GM12878 (cell line): ENCODE results near the gene SPTAN1. TPM values are rescaled to one million over a fixed set of nuclear protein-coding genes. Genes with fewer than 3 reads are reported as not detected.

Source experiments
- BHLHE40 ChIP-seq, 2 experiments: fragments of 450-650 bp in 1 of 2; IDR thresholded peaks; 2 replicates each; pipeline ENCODE4 v1.6.1; 2011 to 2017; ENCODE audit warnings: low read depth in 2 of 2, borderline replicate concordance in 1 of 2, improper control_type of control experiment in 1 of 2, low read length in 1 of 2, mild to moderate bottlenecking in 1 of 2
- DPF2 ChIP-seq: fragments of 450-650 bp; IDR thresholded peaks from 2 replicates; pipeline ENCODE4 v1.6.1; 2017; ENCODE audit warnings: mild to moderate bottlenecking
- E2F4 ChIP-seq: IDR thresholded peaks from 2 replicates; pipeline ENCODE4 v1.6.1; 2012; ENCODE audit warnings: low read depth, low read length, improper control_type of control experiment
- EGR1 ChIP-seq, 2 experiments: IDR thresholded peaks; 1 replicate in 1 of 2; 2 replicates in 1 of 2; pipeline ENCODE4 v1.6.1; 2011 to 2012; ENCODE audit warnings: low read depth in 2 of 2, low read length in 2 of 2, borderline replicate concordance in 1 of 2, mild to moderate bottlenecking in 1 of 2, moderate library complexity in 1 of 2
- EP300 ChIP-seq, 2 experiments: fragments of 150-350 bp in 1 of 2; IDR thresholded peaks; 2 replicates each; pipeline ENCODE4 v1.6.1; 2011 to 2012; ENCODE audit warnings: low read depth in 2 of 2, low read length in 2 of 2, borderline replicate concordance in 1 of 2, improper control_type of control experiment in 1 of 2, inconsistent platforms in 1 of 2; ENCODE audit not compliant: control insufficient read depth in 1 of 2
- ESRRA ChIP-seq: IDR thresholded peaks from 2 replicates; pipeline ENCODE4 v1.6.1; 2012; ENCODE audit warnings: mild to moderate bottlenecking, low read length, improper control_type of control experiment
- GATAD2B ChIP-seq: fragments of 450-650 bp; conservative IDR thresholded peaks from 2 replicates; pipeline ENCODE4 v1.6.1; 2017; ENCODE audit warnings: low read depth, mild to moderate bottlenecking, moderate library complexity
- HSF1 ChIP-seq: fragments of 150-350 bp; IDR thresholded peaks from 2 replicates; pipeline ENCODE4 v1.6.1; 2014; ENCODE audit warnings: mild to moderate bottlenecking, low read depth, low read length
- IRF3 ChIP-seq: fragments of 450-650 bp; IDR thresholded peaks from 2 replicates; pipeline ENCODE4 v1.6.1; 2014; ENCODE audit warnings: mild to moderate bottlenecking
- MXI1 ChIP-seq: fragments of 150-350 bp; IDR thresholded peaks from 2 replicates; pipeline ENCODE4 v1.6.1; 2011; ENCODE audit warnings: low read depth, mild to moderate bottlenecking, inconsistent platforms, low read length, improper control_type of control experiment
- NR2F1 ChIP-seq: fragments of 450-650 bp; conservative IDR thresholded peaks from 2 replicates; pipeline ENCODE4 v1.6.1; 2017; ENCODE audit warnings: mild to moderate bottlenecking
- PML ChIP-seq: IDR thresholded peaks from 2 replicates; pipeline ENCODE4 v1.6.1; 2012; ENCODE audit warnings: low read length, inconsistent platforms
- POLR2AphosphoS2 ChIP-seq: IDR thresholded peaks from 2 replicates; pipeline ENCODE4 v1.6.1; 2011; ENCODE audit warnings: low read depth, mild to moderate bottlenecking, low read length, improper control_type of control experiment, moderate library complexity
- POLR2AphosphoS5 ChIP-seq: IDR thresholded peaks from 2 replicates; pipeline ENCODE4 v1.6.1; 2011; ENCODE audit warnings: mild to moderate bottlenecking, low read length, inconsistent platforms
- POU2F2 ChIP-seq: IDR thresholded peaks from 3 replicates; pipeline ENCODE4 v1.6.1; 2011; ENCODE audit warnings: low read depth, mild to moderate bottlenecking, low read length, borderline replicate concordance
- TCF12 ChIP-seq: IDR thresholded peaks from 2 replicates; pipeline ENCODE4 v1.6.1; 2011; ENCODE audit warnings: low read depth, mild to moderate bottlenecking, low read length
- TCF3 ChIP-seq: IDR thresholded peaks from 2 replicates; pipeline ENCODE4 v1.6.1; 2012; ENCODE audit warnings: low read depth, mild to moderate bottlenecking, low read length, borderline replicate concordance; ENCODE audit not compliant: insufficient read depth
- YBX1 ChIP-seq: fragments of 450-650 bp; IDR thresholded peaks from 2 replicates; pipeline ENCODE4 v1.6.1; 2016; ENCODE audit warnings: antibody characterized with exemption
- ZNF207 ChIP-seq: fragments of 450-650 bp; IDR thresholded peaks from 2 replicates; pipeline ENCODE4 v1.6.1; 2014; ENCODE audit warnings: antibody characterized with exemption, mild to moderate bottlenecking, borderline replicate concordance
- ZNF384 ChIP-seq: IDR thresholded peaks from 2 replicates; pipeline ENCODE4 v1.6.1; 2012; ENCODE audit warnings: low read depth, mild to moderate bottlenecking, low read length, improper control_type of control experiment, borderline replicate concordance
- polyA plus RNA-seq, 11 experiments: library from polyadenylated mRNA; depleted of rRNA in 4 of 11; unstranded in 6 of 11; stranded (reverse) in 5 of 11; fragments of >200 nt; fragmentation: Nextera tagmentation in 4 of 11; fragmentation: Illumina TruSeq in 1 of 11; extraction: Ambion mirVana in 4 of 11; extraction: Trizol in 1 of 11; gene quantifications; 1 replicate in 1 of 11; 2 replicates in 10 of 11; pipeline versions ENCODE4 v1.2.1 to v1.2.3, GENCODE V29; 2011 to 2016; ENCODE audit warnings: inconsistent platforms in 2 of 11, missing spikeins in 2 of 11, low read depth in 1 of 11
- total RNA-seq, 4 experiments: library from RNA; depleted of rRNA in 3 of 4; stranded (reverse); fragments of >200 nt in 3 of 4; fragmentation: Illumina TruSeq in 1 of 4; extraction: Trizol in 1 of 4; gene quantifications; 2 replicates each; pipeline versions ENCODE4 v1.2.1 to v1.2.3, GENCODE V29; 2013 to 2021
- TF ChIP-seq, protein P1 (sequence below): fragments of 450-650 bp; formaldehyde crosslinking; IDR thresholded peaks from 2 replicates; pipeline ENCODE4 v1.4.0; 2020; ENCODE audit warnings: mild to moderate bottlenecking, moderate library complexity

Gene SPTAN1
- total and polyA plus RNA-seq, 10 of the 15 experiments (the other 5 are each of a cell fraction or from before 2014, with no cell fraction given), result 18.7 to 156 (median 73.6) TPM

DNA sequence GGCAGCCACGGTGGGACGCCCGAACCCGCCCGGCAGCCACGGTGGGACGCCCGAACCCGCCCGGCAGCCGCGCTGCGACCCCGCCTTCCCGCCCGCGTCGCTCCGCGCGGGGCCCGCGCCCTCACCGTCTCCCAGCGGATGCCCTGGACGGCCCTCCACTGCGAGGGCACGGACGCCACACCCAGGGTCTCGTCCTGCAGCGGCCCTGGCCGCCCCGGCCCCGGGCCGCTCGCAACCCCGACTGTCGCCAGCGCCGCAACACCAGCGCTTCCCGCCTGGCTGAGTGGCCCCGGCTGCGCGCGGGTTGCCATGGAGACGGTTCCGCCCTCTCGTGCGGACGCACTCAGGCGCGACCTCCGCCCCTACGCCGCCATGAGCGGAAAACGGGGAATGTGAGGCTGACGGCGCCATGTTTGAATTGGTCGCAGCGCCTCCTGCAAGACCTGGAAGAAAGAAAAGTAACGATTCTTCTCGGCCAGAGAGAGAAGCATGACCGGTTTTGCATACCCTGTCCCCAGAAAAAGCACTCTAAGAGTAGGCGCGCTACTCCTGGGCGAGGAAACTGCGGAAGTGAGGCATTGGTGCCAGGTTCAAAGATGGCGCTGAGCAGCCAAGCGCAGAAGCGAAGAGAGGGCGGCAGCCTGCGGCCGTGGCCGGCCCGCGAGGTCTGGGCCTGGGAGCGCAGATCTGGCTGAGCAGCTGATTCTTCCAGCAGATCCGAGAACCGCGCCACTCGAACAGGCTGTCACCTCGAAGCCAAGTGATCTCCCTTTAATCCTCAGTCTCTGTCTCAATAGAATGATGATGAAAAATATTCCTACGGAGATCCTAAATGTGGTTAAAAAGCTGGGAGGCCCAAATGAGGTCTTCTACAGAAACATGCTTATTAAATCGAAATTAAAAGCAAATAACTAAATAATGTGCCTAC, 104.3 kb downstream of the SPTAN1 start, which contains the start of gene DYNC2I2 (continued):
- no peak for TF ChIP-seq E2F4
- peak; percentile 85 for TF ChIP-seq POLR2AphosphoS5
- peak in 1 of 2 experiments; percentile 34; a peak in 1 of 3 replicates for TF ChIP-seq EGR1 (IDR thresholded peaks at IDR 0.05; ENCODE audit: borderline replicate concordance in 1 of 2, low read depth in 2 of 2, low read length in 2 of 2)
- TF ChIP-seq EP300 (IDR thresholded peaks at IDR 0.05; ENCODE audit: borderline replicate concordance in 1 of 2, control insufficient read depth in 1 of 2, low read depth in 2 of 2, low read length in 2 of 2), result 0 out of 4 replicates have a peak, but pooled peaks of 1 of the 2 experiments have one; percentile 26
- 0 out of 2 replicates have a peak, but pooled peaks have one; percentile 26 for TF ChIP-seq ZNF384
- TF ChIP-seq IRF3, result no peak
- TF ChIP-seq ESRRA, result no peak
- 0 out of 2 replicates have a peak, but pooled peaks have one; percentile 27 for TF ChIP-seq TCF3
- TF ChIP-seq GATAD2B, result peak; percentile 98
- 0 out of 2 replicates have a peak, but pooled peaks have one; percentile 5 for TF ChIP-seq HSF1
- TF ChIP-seq TCF12, result peak; percentile 35; the same call in 1 of the 2 replicates
- TF ChIP-seq POU2F2, result peak; percentile 77; the same call in 2 of the 3 replicates
- TF ChIP-seq BHLHE40 (IDR thresholded peaks at IDR 0.05; ENCODE audit: borderline replicate concordance in 1 of 2, low read depth in 2 of 2, low read length in 1 of 2), result peak; percentile 90 to 97
- peak; percentile 71 for TF ChIP-seq DPF2
- TF ChIP-seq, protein P1, sequence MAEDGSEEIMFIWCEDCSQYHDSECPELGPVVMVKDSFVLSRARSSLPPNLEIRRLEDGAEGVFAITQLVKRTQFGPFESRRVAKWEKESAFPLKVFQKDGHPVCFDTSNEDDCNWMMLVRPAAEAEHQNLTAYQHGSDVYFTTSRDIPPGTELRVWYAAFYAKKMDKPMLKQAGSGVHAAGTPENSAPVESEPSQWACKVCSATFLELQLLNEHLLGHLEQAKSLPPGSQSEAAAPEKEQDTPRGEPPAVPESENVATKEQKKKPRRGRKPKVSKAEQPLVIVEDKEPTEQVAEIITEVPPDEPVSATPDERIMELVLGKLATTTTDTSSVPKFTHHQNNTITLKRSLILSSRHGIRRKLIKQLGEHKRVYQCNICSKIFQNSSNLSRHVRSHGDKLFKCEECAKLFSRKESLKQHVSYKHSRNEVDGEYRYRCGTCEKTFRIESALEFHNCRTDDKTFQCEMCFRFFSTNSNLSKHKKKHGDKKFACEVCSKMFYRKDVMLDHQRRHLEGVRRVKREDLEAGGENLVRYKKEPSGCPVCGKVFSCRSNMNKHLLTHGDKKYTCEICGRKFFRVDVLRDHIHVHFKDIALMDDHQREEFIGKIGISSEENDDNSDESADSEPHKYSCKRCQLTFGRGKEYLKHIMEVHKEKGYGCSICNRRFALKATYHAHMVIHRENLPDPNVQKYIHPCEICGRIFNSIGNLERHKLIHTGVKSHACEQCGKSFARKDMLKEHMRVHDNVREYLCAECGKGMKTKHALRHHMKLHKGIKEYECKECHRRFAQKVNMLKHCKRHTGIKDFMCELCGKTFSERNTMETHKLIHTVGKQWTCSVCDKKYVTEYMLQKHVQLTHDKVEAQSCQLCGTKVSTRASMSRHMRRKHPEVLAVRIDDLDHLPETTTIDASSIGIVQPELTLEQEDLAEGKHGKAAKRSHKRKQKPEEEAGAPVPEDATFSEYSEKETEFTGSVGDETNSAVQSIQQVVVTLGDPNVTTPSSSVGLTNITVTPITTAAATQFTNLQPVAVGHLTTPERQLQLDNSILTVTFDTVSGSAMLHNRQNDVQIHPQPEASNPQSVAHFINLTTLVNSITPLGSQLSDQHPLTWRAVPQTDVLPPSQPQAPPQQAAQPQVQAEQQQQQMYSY (CRISPR knock-in tag), result no peak
- no peak for TF ChIP-seq YBX1
- TF ChIP-seq NR2F1, result peak; percentile 78; the same call in 1 of the 2 replicates
- TF ChIP-seq PML, result 0 out of 2 replicates have a peak, but pooled peaks have one; percentile 36
- TF ChIP-seq ZNF207, result 0 out of 2 replicates have a peak, but pooled peaks have one; percentile 64
- TF ChIP-seq MXI1, result no peak
- 0 out of 2 replicates have a peak, but pooled peaks have one; percentile 70 for TF ChIP-seq POLR2AphosphoS2
